Astrocyte (in vitro differentiated cells and primary cell): ENCODE results near the gene PCDHGB6. TPM values are rescaled to one million over a fixed set of nuclear protein-coding genes. Genes with fewer than 3 reads are reported as not detected.
"Not testable (repeated sequence)": the region's sequence is repeated elsewhere in the genome, so short reads cannot be mapped to it uniquely, and the experiment has no call there.

Experiments used
- DNase-seq: peaks from one replicate; pipeline ENCODE4 v3.0.0-alpha.2; 2010; ENCODE audit warnings: low read depth
- FAIRE-seq: peaks from 2 replicates; lab custom pipeline; 2011; peaks lifted over from hg19 to GRCh38; lab: Jason Lieb, UNC
- H2AFZ ChIP-seq: 2 replicates; pipeline ENCODE4 v1.6.0; 2012; ENCODE audit warnings: low read depth, low read length, inconsistent platforms
- H3K27ac ChIP-seq: 2 replicates; pipeline ENCODE4 v1.5.1; 2011; ENCODE audit warnings: low read depth, low read length, inconsistent platforms
- H3K27me3 ChIP-seq: 2 replicates; pipeline ENCODE4 v1.6.0; 2011; ENCODE audit warnings: low read length, inconsistent platforms; ENCODE audit not compliant: insufficient read depth
- H3K36me3 ChIP-seq: 2 replicates; pipeline ENCODE4 v1.5.1; 2011; ENCODE audit warnings: low read length, inconsistent platforms; ENCODE audit not compliant: insufficient read depth
- H3K4me1 ChIP-seq: 2 replicates; pipeline ENCODE4 v1.5.1; 2011; ENCODE audit warnings: low read length, inconsistent platforms; ENCODE audit not compliant: insufficient read depth
- H3K4me2 ChIP-seq: 2 replicates; pipeline ENCODE4 v1.6.0; 2012; ENCODE audit warnings: low read length, inconsistent platforms
- H3K4me3 ChIP-seq: 2 replicates; pipeline ENCODE4 v1.5.1; 2011; ENCODE audit warnings: low read depth, mild to moderate bottlenecking, low read length, inconsistent platforms; ENCODE audit not compliant: insufficient read depth
- H3K79me2 ChIP-seq: 2 replicates; pipeline ENCODE4 v1.6.0; 2012; ENCODE audit warnings: mild to moderate bottlenecking, low read length, inconsistent platforms; ENCODE audit not compliant: insufficient read depth
- H3K9ac ChIP-seq: 2 replicates; pipeline ENCODE4 v1.6.0; 2012; ENCODE audit warnings: mild to moderate bottlenecking, low read length, inconsistent platforms
- H3K9me3 ChIP-seq: 2 replicates; pipeline ENCODE4 v1.5.1; 2012; ENCODE audit warnings: low read depth, mild to moderate bottlenecking, low read length, inconsistent platforms; ENCODE audit not compliant: insufficient read depth
- H4K20me1 ChIP-seq: 2 replicates; pipeline ENCODE4 v1.6.0; 2012; ENCODE audit warnings: low read length, inconsistent platforms; ENCODE audit not compliant: insufficient read depth
- H3K27ac Mint-ChIP-seq: one replicate; pipeline ENCODE4 v1.8.0; 2021; ENCODE audit warnings: mild to moderate bottlenecking, mixed read lengths; ENCODE audit not compliant: unreplicated experiment
- H3K27me3 Mint-ChIP-seq: one replicate; pipeline ENCODE4 v1.8.0; 2021; ENCODE audit warnings: low read depth, mixed read lengths; ENCODE audit not compliant: unreplicated experiment
- H3K36me3 Mint-ChIP-seq: one replicate; pipeline ENCODE4 v1.8.0; 2021; ENCODE audit warnings: low read depth, mixed read lengths; ENCODE audit not compliant: unreplicated experiment
- H3K4me1 Mint-ChIP-seq: one replicate; pipeline ENCODE4 v1.8.0; 2021; ENCODE audit warnings: low read depth, mixed read lengths; ENCODE audit not compliant: unreplicated experiment
- H3K4me3 Mint-ChIP-seq: one replicate; pipeline ENCODE4 v1.8.0; 2021; ENCODE audit warnings: mild to moderate bottlenecking, moderate library complexity, mixed read lengths; ENCODE audit not compliant: unreplicated experiment
- H3K9me3 Mint-ChIP-seq: one replicate; pipeline ENCODE4 v1.8.0; 2021; ENCODE audit warnings: mild to moderate bottlenecking, mixed read lengths; ENCODE audit not compliant: unreplicated experiment
- EZH2 ChIP-seq: IDR thresholded peaks from 2 replicates; pipeline ENCODE4 v1.6.1; 2012; ENCODE audit warnings: mild to moderate bottlenecking, low read length, inconsistent platforms; ENCODE audit not compliant: insufficient read depth
- total RNA-seq: library from RNA; stranded (reverse); gene quantifications from 2 replicates; pipeline ENCODE4 v1.2.1, GENCODE V29; 2021
- TF ChIP-seq, protein P1 (sequence below): IDR thresholded peaks from 2 replicates; pipeline ENCODE4 v1.5.1; 2011; ENCODE audit warnings: low read depth, mild to moderate bottlenecking, inconsistent platforms, low read length, moderate library complexity; ENCODE audit not compliant: insufficient read depth

PCDHGB6 gene
- total RNA-seq, 1 donor from 2014 or later, result 18.4 TPM

DNA sequence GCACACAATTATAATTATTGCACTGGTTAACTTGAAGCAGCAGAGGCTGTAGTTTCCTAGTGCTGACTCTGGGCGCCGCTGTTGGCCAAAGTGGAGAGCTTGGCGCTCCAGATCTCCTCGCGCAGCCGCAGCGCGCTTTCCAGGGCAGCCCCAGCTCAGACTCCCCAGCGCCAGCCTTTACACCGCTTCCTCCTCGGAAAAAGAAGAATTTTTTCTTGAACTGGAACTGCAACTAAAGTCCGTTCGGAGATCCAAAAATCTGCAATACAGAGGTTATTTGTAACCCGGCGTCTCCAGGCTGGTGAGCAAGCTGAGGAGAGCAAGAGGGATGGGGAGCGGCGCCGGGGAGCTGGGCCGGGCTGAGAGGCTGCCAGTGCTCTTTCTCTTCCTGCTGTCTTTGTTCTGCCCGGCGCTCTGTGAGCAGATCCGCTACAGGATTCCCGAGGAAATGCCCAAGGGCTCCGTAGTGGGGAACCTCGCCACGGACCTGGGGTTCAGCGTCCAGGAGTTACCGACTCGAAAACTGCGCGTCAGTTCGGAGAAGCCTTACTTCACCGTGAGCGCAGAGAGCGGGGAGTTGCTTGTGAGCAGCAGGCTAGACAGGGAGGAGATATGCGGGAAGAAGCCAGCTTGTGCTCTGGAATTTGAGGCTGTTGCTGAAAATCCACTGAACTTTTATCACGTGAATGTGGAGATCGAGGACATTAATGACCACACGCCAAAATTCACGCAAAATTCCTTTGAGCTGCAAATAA is 20.1 kb upstream of the PCDHGB6 start, which contains the start of gene PCDHGB4:
TSS of gene PCDHGB4 (plus strand) at position 142 of the 755 bp plus-strand sequence. CDS start at position 329, 187 bp downstream.
- H3K36me3 ChIP-seq, H3K4me1 ChIP-seq, H3K27ac Mint-ChIP-seq, H3K27me3 ChIP-seq, H3K79me2 ChIP-seq, H4K20me1 ChIP-seq, H3K27ac ChIP-seq, H3K4me1 Mint-ChIP-seq, H2AFZ ChIP-seq, H3K27me3 Mint-ChIP-seq, H3K9ac ChIP-seq: not testable (repeated sequence)
- Mint-ChIP-seq H3K9me3 (peaks cover 31% of the 10 kb centered on the region), H3K36me3 (peaks cover 16% of the 10 kb centered on the region), H3K4me3 (peak within 1 kb of the TSS; percentile 81)
- peak; percentile 79 for FAIRE-seq
- peaks cover 50% of the 10 kb centered on the region for H3K9me3 ChIP-seq
- TF ChIP-seq, protein P1, sequence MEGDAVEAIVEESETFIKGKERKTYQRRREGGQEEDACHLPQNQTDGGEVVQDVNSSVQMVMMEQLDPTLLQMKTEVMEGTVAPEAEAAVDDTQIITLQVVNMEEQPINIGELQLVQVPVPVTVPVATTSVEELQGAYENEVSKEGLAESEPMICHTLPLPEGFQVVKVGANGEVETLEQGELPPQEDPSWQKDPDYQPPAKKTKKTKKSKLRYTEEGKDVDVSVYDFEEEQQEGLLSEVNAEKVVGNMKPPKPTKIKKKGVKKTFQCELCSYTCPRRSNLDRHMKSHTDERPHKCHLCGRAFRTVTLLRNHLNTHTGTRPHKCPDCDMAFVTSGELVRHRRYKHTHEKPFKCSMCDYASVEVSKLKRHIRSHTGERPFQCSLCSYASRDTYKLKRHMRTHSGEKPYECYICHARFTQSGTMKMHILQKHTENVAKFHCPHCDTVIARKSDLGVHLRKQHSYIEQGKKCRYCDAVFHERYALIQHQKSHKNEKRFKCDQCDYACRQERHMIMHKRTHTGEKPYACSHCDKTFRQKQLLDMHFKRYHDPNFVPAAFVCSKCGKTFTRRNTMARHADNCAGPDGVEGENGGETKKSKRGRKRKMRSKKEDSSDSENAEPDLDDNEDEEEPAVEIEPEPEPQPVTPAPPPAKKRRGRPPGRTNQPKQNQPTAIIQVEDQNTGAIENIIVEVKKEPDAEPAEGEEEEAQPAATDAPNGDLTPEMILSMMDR, result peak; percentile 35
- DNase-seq, result peak; percentile 14
- H3K4me3 ChIP-seq, result peak within 1 kb of the TSS; percentile 44
- peak within 1 kb of the TSS; percentile 60 for H3K4me2 ChIP-seq

GRCh38 chr5:141388661-141389060 is 19.2 kb upstream of the PCDHGB6 start:
- no peak for DNase-seq
- Mint-ChIP-seq H3K4me1 (peaks cover 1% of the 10 kb centered on the region), H3K9me3 (peaks cover 38% of the 10 kb centered on the region), H3K4me3 (peak overlapping the region; percentile 2), H3K27me3 (no peaks in the 10 kb centered on the region), H3K27ac (no peak overlapping the region), H3K36me3 (peaks cover 20% of the 10 kb centered on the region)
- Histone ChIP-seq H3K27me3 (no peaks in the 10 kb centered on the region), H3K27ac (no peak overlapping the region), H3K4me2 (no peak overlapping the region), H3K4me1 (no peaks in the 10 kb centered on the region), H2AFZ (no peak overlapping the region), H3K9ac (no peak overlapping the region), H4K20me1 (no peaks in the 10 kb centered on the region), H3K9me3 (peaks cover 49% of the 10 kb centered on the region), H3K4me3 (peak overlapping the region; percentile 31), H3K36me3 (no peaks in the 10 kb centered on the region), H3K79me2 (no peaks in the 10 kb centered on the region)
- FAIRE-seq, result no peak
- TF ChIP-seq EZH2, result no peak
- TF ChIP-seq, protein P1, result no peak
